Measurements from ENCODE around the gene LYST. TPM values are rescaled to one million over a fixed set of nuclear protein-coding genes. Genes with fewer than 3 reads are reported as not detected.

The LYST gene
- total and polyA plus RNA-seq, 2 of the 8 experiments (the other 6 are each of a cell fraction or from before 2014, with no cell fraction given) = 0.29 to 0.58 TPM

DNA sequence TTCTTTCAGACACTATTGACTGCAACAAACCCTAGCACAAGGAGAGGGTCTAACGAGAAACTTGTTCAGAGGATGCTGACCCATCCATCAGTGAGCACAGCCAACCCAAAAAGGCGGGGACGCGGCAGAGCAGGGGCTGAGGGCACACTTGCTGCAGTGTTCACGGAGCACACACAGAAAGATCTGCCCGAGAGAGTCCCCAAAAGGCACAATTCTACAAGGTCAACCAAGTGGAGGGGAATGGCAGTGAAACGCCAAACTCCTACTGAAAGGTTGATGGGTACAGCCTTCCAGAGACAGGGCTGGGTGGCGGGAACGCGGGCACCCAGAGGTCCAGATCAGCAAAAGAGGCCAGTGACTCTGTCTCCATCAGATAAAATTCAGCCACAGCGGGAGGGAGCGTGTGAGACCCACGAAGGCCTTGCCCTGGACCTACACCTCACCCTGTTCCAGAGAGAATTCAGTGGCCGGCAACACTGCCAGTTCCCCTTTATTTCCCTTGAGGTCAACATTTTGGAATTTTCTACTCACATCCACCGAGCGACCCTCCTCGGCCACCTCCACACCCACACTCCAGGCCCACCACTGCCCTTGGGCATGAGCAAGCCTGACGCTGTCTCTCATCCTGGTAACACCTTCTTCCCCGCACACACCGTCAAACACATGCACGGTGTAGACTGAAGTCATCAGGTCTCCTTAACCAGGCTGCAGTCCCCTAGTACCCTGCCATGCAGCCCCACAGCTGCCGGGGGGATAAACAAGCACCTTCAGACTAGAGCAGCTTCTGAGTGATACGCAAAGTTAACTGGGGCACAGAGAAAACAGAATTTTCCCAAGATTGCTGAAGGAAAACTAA, 222.6 kb downstream of the LYST start:
- peak overlapping the region; percentile 8; the same call in 1 of the 2 replicates for H3K27ac ChIP-seq (ENCODE audit: low read depth, low read length)
- no peaks in the 10 kb centered on the region for H3K27me3 ChIP-seq (replicated peaks in 1 of 4; ENCODE audit: control insufficient read depth in 3 of 4, extremely low read depth in 1 of 4, insufficient read depth in 3 of 4, low read length in 3 of 4)
- CTCF ChIA-PET (ENCODE audit: partially characterized antibody) = interaction anchor here (2.0 kb wide), 1 partner anchor 86 kb away, joined by 6 read pairs; no protein-coding TSS in a partner anchor
- no peak overlapping the region for H3K4me3 ChIP-seq (ENCODE audit: extremely low read depth in 1 of 4, insufficient read depth in 2 of 4, low read depth in 3 of 4, low read length in 4 of 4)
- H2BK12ac ChIP-seq (ENCODE audit: low read depth, low read length) = peak overlapping the region; percentile 97
- peaks cover 9 to 10% of the 10 kb centered on the region in 2 experiments for H4K20me1 ChIP-seq (replicated peaks in 1 of 2; ENCODE audit: control insufficient read depth in 1 of 2, insufficient read depth in 2 of 2, low read length in 2 of 2)
- peak overlapping the region in 1 of 4 experiments; percentile 8; a peak in 3 of 7 replicates for H3K9ac ChIP-seq (replicated peaks in 1 of 4; ENCODE audit: extremely low read depth in 1 of 4, low read depth in 3 of 4, low read length in 3 of 4)
- no peak overlapping the region for H3K56ac ChIP-seq (replicated peaks; ENCODE audit: insufficient read length, low read depth, low read length)
- H3K9me3 ChIP-seq (ENCODE audit: insufficient read depth in 2 of 2, low read depth in 1 of 2, low read length in 1 of 2) = no peaks in the 10 kb centered on the region
- H2BK15ac ChIP-seq (ENCODE audit: low read length) = peak overlapping the region; percentile 88
- peak overlapping the region; percentile 76 for H3K4ac ChIP-seq (replicated peaks; ENCODE audit: insufficient read length, low read depth, low read length)
- H3K79me2 ChIP-seq (ENCODE audit: control insufficient read depth in 1 of 2, insufficient read depth in 2 of 2, low read length in 2 of 2) = peaks cover 0 to 84% of the 10 kb centered on the region in 2 experiments; a peak in 3 of 4 replicates
- H4K5ac ChIP-seq (ENCODE audit: insufficient read length, low read depth, low read length) = no peak overlapping the region
- H4K91ac ChIP-seq (replicated peaks; ENCODE audit: insufficient read length, low read length) = peak overlapping the region; percentile 50
- peak overlapping the region; percentile 57 for H3K18ac ChIP-seq (ENCODE audit: extremely low read depth, low read length)
- peaks cover 18 to 52% (median 30%) of the 10 kb centered on the region in 4 experiments for H3K4me1 ChIP-seq (replicated peaks in 1 of 4; ENCODE audit: control insufficient read depth in 3 of 4, insufficient read depth in 4 of 4, low read length in 3 of 4)
- WGBS, 2 experiments (ENCODE audit: extremely low coverage in 1 of 2, insufficient coverage in 1 of 2, insufficient read length in 1 of 2, insufficient replicate concordance in 2 of 2, low coverage in 1 of 2, low lambda C conversion rate in 2 of 2, missing lambda C conversion rate in 1 of 2) = 87% methylated on average over 23 of the region's 23 CpGs; no CpG with 5 or more reads in 1 of the 2 experiments
- no peak overlapping the region for H3K23ac ChIP-seq (ENCODE audit: insufficient read length)
- 0 out of 2 replicates have a peak overlapping the region, but pooled peaks have one; percentile 40 for H2BK20ac ChIP-seq (ENCODE audit: low read length)
- H2AK5ac ChIP-seq (ENCODE audit: low read depth, low read length) = peak overlapping the region; percentile 76; the same call in 1 of the 2 replicates
- peaks cover 8% of the 10 kb centered on the region; the same call in 1 of the 2 replicates for H3K23me2 ChIP-seq (ENCODE audit: low read depth, low read length)
- H2BK120ac ChIP-seq (replicated peaks; ENCODE audit: low read depth, low read length) = no peak overlapping the region
- H3K4me2 ChIP-seq (ENCODE audit: insufficient read depth in 1 of 2, low read depth in 2 of 2, low read length in 2 of 2) = peak overlapping the region in 1 of 2 experiments; percentile 68; a peak in 2 of 4 replicates
- no peak overlapping the region for H2AFZ ChIP-seq (ENCODE audit: low read length)
- POLR2A ChIA-PET (ENCODE audit: partially characterized antibody) = no interaction called here
- H3K79me1 ChIP-seq (ENCODE audit: low read depth, low read length) = no peaks in the 10 kb centered on the region; the same call in 1 of the 2 replicates
- H2BK5ac ChIP-seq (ENCODE audit: low read depth, low read length) = peak overlapping the region; percentile 73; the same call in 1 of the 2 replicates
- H3K36me3 ChIP-seq (ENCODE audit: control insufficient read depth in 2 of 4, insufficient read depth in 4 of 4, low read length in 3 of 4) = no peaks in the 10 kb centered on the region
- no peak overlapping the region for H3K14ac ChIP-seq (ENCODE audit: insufficient read length)
- DNase-seq (ENCODE audit: low read depth in 1 of 2, low spot score in 2 of 2) (no peak), FAIRE-seq (no peak)
- no peak overlapping the region; the same call in 1 of the 2 replicates for H4K8ac ChIP-seq (ENCODE audit: extremely low read depth, insufficient read depth, low read length)
- TF ChIP-seq HDAC2 (IDR thresholded peaks at IDR 0.05; ENCODE audit: borderline replicate concordance in 1 of 2, low read depth in 2 of 2, low read length in 2 of 2) (no peak), TEAD4 (IDR thresholded peaks at IDR 0.05; ENCODE audit: low read depth, low read length) (no peak), CTCF (IDR thresholded peaks at IDR 0.05; ENCODE audit: control extremely low read depth in 1 of 3, insufficient read depth in 1 of 3, low read depth in 1 of 3, low read length in 3 of 3) (no peak), POU5F1 (IDR thresholded peaks at IDR 0.05; ENCODE audit: low read depth, low read length) (no peak), BCL11A (IDR thresholded peaks at IDR 0.05; ENCODE audit: low read depth in 2 of 2, low read length in 2 of 2) (no peak)
- TF ChIP-seq, protein P1, sequence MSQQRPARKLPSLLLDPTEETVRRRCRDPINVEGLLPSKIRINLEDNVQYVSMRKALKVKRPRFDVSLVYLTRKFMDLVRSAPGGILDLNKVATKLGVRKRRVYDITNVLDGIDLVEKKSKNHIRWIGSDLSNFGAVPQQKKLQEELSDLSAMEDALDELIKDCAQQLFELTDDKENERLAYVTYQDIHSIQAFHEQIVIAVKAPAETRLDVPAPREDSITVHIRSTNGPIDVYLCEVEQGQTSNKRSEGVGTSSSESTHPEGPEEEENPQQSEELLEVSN (IDR thresholded peaks at IDR 0.05) = no peak

All from H1 (cell line).